ENCODE data around the gene WNT6. TPM values are rescaled to one million over a fixed set of nuclear protein-coding genes. Genes with fewer than 3 reads are reported as not detected.

WNT6 gene
- total and polyA plus RNA-seq, 2 of the 8 experiments (the other 6 are each of a cell fraction or from before 2014, with no cell fraction given): not detected

- H3K56ac ChIP-seq (replicated peaks; ENCODE audit: insufficient read length, low read depth, low read length): no peak overlapping the region
- no peak overlapping the region for H3K4me3 ChIP-seq (ENCODE audit: extremely low read depth in 1 of 4, insufficient read depth in 2 of 4, low read depth in 3 of 4, low read length in 4 of 4)
- H4K8ac ChIP-seq (ENCODE audit: extremely low read depth, insufficient read depth, low read length): no peak overlapping the region
- peaks cover 0 to 3% (median 0%) of the 10 kb centered on the region in 4 experiments; a peak in 1 of 7 replicates for H3K4me1 ChIP-seq (replicated peaks in 1 of 4; ENCODE audit: control insufficient read depth in 3 of 4, insufficient read depth in 4 of 4, low read length in 3 of 4)
- no peak overlapping the region for H4K5ac ChIP-seq (ENCODE audit: insufficient read length, low read depth, low read length)
- H2BK12ac ChIP-seq (ENCODE audit: low read depth, low read length): no peak overlapping the region
- POLR2A ChIA-PET (ENCODE audit: partially characterized antibody): no interaction called here
- TF ChIP-seq KDM5A (IDR thresholded peaks at IDR 0.05; ENCODE audit: low read length) (no peak), SP1 (IDR thresholded peaks at IDR 0.05; ENCODE audit: low read depth, low read length) (no peak), CHD1 (IDR thresholded peaks at IDR 0.05; ENCODE audit: low read depth, low read length) (no peak), SIX5 (IDR thresholded peaks at IDR 0.05; ENCODE audit: low read depth, low read length) (no peak), GTF2F1 (IDR thresholded peaks at IDR 0.05; ENCODE audit: borderline replicate concordance, low read depth, low read length) (no peak), ZNF274 (IDR thresholded peaks at IDR 0.05; ENCODE audit: borderline replicate concordance, extremely low read depth, low read length) (no peak), CHD2 (IDR thresholded peaks at IDR 0.05; ENCODE audit: low read length) (no peak), NRF1 (IDR thresholded peaks at IDR 0.05; ENCODE audit: low read depth, low read length) (no peak), JUN (IDR thresholded peaks at IDR 0.05; ENCODE audit: low read depth, low read length) (no peak)
- no peak overlapping the region for H2BK15ac ChIP-seq (ENCODE audit: low read length)
- no peaks in the 10 kb centered on the region for H3K79me1 ChIP-seq (ENCODE audit: low read depth, low read length)
- peaks cover 0 to 4% (median 0%) of the 10 kb centered on the region in 4 experiments; a peak in 1 of 7 replicates for H3K27me3 ChIP-seq (replicated peaks in 1 of 4; ENCODE audit: control insufficient read depth in 3 of 4, extremely low read depth in 1 of 4, insufficient read depth in 3 of 4, low read length in 3 of 4)
- no peak overlapping the region for H2BK120ac ChIP-seq (replicated peaks; ENCODE audit: low read depth, low read length)
- H4K91ac ChIP-seq (replicated peaks; ENCODE audit: insufficient read length, low read length): no peak overlapping the region
- H3K14ac ChIP-seq (ENCODE audit: insufficient read length): no peak overlapping the region
- no peak for FAIRE-seq
- H3K36me3 ChIP-seq (ENCODE audit: control insufficient read depth in 2 of 4, insufficient read depth in 4 of 4, low read length in 3 of 4): no peaks in the 10 kb centered on the region
- H4K20me1 ChIP-seq (replicated peaks in 1 of 2; ENCODE audit: control insufficient read depth in 1 of 2, insufficient read depth in 2 of 2, low read length in 2 of 2): no peaks in the 10 kb centered on the region
- no peak overlapping the region for H3K18ac ChIP-seq (ENCODE audit: extremely low read depth, low read length)
- H2BK5ac ChIP-seq (ENCODE audit: low read depth, low read length): no peak overlapping the region
- H2AFZ ChIP-seq (ENCODE audit: low read length): no peak overlapping the region
- H3K23me2 ChIP-seq (ENCODE audit: low read depth, low read length): peaks cover 2% of the 10 kb centered on the region; the same call in 1 of the 2 replicates
- no peaks in the 10 kb centered on the region for H3K9me3 ChIP-seq (ENCODE audit: insufficient read depth in 2 of 2, low read depth in 1 of 2, low read length in 1 of 2)
- no peak overlapping the region for H3K27ac ChIP-seq (ENCODE audit: low read depth, low read length)
- H3K23ac ChIP-seq (ENCODE audit: insufficient read length): no peak overlapping the region
- CTCF ChIA-PET (ENCODE audit: partially characterized antibody): interaction anchor here (1.0 to 2.7 kb wide), 2 partner anchors 13 to 17 kb away, joined by 5 to 9 read pairs; no protein-coding TSS in a partner anchor
- no peak overlapping the region for H2AK5ac ChIP-seq (ENCODE audit: low read depth, low read length)
- no peak overlapping the region for H3K4ac ChIP-seq (replicated peaks; ENCODE audit: insufficient read length, low read depth, low read length)
- H3K9ac ChIP-seq (replicated peaks in 1 of 4; ENCODE audit: extremely low read depth in 1 of 4, low read depth in 3 of 4, low read length in 3 of 4): no peak overlapping the region
- no peaks in the 10 kb centered on the region for H3K79me2 ChIP-seq (ENCODE audit: control insufficient read depth in 1 of 2, insufficient read depth in 2 of 2, low read length in 2 of 2)
- no peak overlapping the region for H3K4me2 ChIP-seq (ENCODE audit: insufficient read depth in 1 of 2, low read depth in 2 of 2, low read length in 2 of 2)
- WGBS, 2 experiments (ENCODE audit: extremely low coverage in 1 of 2, insufficient coverage in 1 of 2, insufficient read length in 1 of 2, insufficient replicate concordance in 2 of 2, low coverage in 1 of 2, low lambda C conversion rate in 2 of 2, missing lambda C conversion rate in 1 of 2): 86% methylated on average over 4 of the region's 4 CpGs; no CpG with 5 or more reads in 1 of the 2 experiments
- H2BK20ac ChIP-seq (ENCODE audit: low read length): no peak overlapping the region
- DNase-seq (ENCODE audit: low read depth in 1 of 2, low spot score in 2 of 2): no peak
Observed at GRCh38 chr2:218834685-218835084, 24.9 kb upstream of the WNT6 start.
